GM19238 (cell line): ENCODE data around the gene TBCB.
A peak's percentile ranks its signal among the peaks of the same experiment; 100 is the strongest.
"Not testable (repeated sequence)": the region's sequence is repeated elsewhere in the genome, so short reads cannot be mapped to it uniquely, and the experiment has no call there.

Experiments used
- DNase-seq: peaks from one replicate; pipeline ENCODE4 v3.0.0; 2011; ENCODE audit warnings: low spot score; ENCODE audit not compliant: insufficient read length

The TBCB gene, protein sequence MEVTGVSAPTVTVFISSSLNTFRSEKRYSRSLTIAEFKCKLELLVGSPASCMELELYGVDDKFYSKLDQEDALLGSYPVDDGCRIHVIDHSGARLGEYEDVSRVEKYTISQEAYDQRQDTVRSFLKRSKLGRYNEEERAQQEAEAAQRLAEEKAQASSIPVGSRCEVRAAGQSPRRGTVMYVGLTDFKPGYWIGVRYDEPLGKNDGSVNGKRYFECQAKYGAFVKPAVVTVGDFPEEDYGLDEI

DNA sequence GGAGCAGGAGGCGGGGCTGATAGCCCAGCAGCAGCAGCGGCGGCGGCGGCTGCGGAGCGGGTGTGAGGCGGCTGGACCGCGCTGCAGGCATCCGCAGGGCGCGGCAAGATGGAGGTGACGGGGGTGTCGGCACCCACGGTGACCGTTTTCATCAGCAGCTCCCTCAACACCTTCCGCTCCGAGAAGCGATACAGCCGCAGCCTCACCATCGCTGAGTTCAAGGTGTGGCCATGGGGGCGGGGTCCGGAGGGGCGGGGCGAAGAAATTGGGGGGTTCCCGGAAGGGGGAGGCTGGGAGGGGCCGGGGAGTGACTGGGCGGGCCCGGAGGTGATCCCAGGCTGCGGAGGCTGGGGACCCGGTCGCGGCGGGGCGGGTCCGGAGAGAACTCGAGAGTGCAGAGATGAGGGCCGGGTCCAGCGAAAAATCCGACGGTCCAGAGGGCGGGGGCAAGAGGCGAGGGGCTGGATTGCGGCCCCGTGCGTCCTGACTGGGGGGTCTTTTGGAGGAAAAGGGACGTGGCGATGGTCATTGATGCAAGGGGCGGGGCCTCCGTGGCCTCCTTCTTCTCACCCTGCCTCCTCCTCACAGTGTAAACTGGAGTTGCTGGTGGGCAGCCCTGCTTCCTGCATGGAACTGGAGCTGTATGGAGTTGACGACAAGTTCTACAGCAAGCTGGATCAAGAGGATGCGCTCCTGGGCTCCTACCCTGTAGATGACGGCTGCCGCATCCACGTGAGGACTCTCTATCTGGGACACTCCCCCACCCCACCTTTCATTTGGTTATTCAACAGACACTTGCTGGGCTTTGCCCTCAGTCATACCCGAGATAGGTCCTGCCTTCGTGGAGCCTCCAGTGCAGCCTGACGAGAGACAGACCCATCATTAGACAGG lies at the start of gene TBCB:
TSS of gene TBCB (plus strand) at position 16 of the 891 bp plus-strand sequence. CDS start at position 109, 93 bp downstream.
- DNase-seq, result peak; percentile 85

DNA sequence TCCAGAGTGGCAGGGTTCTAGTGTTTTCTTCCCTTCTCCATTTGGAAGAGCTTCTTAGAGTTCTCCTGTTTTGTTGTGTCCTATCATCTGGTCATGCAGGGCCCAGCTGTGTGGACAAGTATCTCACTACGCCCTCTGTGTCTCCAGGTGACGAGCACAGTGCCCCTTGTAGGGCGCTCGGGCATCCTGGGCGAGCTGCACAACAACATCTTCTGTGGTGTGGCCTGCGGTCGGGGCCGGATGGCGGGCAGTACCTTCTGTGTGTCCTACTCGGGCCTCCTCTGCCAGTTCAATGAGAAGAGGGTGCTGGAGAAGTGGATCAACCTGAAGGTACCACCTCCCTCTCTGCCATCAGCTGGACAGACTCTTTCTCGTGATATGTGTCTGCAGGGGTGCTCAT lies 47.6 kb upstream of the TBCB start:
- DNase-seq, result no peak

DNA sequence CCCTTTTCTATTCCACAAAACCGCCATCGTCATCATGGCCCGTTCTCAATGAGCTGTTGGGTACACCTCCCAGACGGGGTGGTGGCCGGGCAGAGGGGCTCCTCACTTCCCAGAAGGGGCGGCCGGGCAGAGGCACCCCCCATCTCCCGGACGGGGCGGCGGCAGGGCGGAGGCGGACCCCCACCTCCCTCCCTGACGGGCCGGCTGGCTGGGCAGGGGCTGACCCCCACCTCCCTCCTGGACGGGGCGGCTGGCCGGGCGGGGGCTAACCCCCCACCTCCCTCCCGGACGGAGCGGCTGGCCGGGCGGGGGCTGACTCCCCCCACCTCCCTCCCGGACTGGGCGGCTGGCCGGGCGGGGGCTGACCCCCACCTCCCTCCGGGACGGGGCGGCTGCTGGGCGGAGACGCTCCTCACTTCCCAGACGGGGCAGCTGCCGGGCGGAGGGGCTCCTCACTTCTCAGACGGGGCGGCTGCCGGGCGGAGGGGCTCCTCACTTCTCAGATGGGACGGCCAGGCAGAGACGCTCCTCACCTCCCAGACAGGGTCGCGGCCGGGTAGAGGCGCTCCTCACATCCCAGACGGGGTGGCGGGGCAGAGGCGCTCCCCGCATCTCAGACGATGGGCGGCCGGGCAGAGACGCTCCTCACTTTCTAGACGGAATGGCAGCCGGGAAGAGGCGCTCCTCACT lies 46.3 kb upstream of the TBCB start:
- DNase-seq, result not testable (repeated sequence)

DNA sequence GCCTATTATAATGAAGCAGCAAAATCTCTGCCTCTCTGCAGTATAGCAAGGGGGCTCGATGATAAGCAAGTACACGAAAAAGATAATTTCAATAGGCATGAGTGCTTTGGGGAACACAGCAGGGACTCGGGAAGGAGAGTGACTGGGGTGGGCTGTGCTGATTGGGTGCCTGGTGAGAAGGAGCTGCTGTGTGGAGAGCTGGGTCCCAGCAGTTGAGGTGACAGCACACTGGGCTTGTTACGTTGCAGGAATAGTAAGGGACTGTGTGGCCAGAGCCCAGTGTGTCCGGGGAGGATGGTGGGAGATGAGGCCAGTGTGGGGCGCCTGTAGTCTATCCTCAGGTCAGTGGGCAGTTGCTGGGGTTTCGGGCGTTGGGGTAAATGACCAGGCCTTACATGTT lies 43.2 kb upstream of the TBCB start:
- DNase-seq, result no peak

DNA sequence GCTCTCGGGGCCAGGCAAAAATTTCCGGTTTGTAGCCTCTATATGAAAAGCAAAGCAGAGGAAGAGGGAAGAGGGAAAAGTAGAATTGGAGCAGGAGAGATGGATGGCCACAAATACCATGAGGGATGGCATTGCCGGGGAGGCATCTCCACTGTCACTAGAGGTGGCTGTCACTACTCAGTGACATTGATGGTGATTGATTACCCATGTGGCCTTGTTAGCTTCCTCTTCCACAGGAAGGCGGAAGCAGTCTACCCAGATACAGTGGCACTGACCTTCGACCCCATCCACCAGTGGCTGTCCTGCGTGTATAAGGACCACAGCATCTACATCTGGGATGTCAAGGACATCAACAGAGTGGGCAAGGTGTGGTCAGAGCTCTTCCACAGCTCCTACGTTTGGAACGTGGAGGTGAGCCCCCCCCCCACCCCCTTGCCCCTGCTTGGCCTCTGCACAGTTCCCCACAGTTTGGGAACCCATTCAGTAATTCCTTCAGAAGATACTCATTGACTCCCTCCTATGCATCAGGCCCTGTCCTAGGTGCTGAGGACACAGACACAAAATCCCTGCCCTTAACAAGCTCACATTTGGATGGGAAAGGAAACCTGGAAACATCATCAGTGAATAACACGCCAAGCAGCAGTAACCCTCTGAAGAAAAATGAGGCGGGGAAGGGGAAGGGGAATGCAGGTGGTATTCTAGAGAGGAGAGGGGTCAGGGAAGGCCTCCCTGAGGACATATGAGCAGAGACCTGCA lies 42.0 kb upstream of the TBCB start:
- no peak for DNase-seq

DNA sequence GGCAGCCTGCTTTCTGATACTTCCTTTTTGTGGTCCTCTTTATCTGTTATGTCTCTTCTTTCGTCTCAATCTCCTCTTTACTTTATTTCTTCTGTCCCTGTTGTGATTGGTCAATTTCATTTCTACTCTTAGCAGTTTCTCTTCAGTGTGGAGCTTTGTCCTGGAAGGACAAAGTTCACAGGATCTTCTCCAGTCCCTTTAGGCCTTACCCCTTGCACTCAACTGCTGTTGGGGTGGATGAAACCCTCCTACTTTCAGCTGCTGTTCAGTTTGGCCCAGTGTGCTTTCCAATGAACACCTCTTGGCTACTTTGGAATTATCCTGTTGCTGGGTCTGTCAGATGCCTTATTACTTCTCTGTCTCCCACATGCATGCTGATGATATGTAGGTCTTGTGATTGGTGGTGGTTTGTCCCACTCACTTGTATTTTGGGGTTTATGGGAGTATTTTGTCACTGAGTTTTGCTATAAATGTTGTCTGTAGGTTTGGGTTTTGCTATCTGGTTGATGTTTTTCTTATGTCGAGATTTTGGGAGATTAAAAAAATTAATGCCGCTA lies 35.8 kb upstream of the TBCB start:
- DNase-seq, result no peak

DNA sequence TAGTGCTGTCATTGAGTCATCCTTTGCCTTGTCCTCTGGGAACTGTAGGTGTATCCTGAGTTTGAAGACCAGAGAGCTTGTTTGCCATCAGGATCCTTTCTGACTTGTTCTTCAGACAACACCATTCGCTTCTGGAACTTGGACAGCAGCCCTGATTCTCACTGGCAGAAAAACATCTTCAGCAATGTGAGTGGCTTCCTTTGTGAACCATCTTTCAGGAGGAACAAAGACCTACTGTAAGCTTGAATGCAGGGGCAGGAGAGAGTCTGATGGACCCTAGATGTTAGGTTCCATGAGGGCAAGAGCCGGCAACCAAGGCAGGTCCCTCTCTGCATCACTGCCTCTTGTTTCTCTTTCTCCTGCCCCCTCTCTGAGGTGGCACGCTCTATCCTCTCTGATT lies 33.9 kb upstream of the TBCB start:
- no peak for DNase-seq

DNA sequence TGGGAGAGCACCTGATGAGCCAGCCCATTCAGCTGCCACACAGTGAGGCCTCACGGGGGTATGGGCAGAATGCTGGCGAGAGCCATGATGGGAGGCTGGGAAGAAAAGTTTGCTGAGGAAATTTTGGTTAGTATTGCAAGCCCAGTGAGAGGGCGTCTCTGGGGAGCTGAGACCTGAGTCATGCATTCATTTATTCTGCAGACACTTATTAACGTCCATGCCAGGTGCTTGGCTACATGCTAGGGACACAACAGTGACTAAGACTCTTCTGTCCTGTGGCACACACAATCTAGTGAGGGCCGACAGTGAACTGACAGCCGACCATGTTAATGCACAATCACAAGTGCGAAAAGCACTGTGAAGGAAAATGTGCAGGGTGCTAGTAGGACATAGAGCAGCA lies 33.4 kb upstream of the TBCB start:
- DNase-seq, result no peak

DNA sequence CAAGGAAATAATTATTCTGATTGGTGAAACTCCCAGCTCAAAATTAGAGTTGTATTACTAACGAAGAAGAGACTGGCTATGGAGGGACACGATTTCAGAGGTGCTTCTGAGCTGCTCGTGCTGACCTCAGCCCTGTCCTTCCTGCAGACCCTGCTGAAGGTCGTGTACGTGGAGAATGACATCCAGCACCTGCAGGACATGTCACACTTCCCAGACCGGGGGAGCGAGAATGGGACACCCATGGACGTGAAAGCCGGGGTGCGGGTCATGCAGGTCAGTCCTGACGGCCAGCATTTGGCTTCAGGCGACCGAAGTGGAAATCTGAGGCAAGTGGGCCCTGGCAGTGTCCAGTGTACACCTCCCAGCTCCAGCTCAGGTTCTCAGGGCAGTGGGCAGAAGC lies 32.4 kb upstream of the TBCB start:
- DNase-seq, result no peak

DNA sequence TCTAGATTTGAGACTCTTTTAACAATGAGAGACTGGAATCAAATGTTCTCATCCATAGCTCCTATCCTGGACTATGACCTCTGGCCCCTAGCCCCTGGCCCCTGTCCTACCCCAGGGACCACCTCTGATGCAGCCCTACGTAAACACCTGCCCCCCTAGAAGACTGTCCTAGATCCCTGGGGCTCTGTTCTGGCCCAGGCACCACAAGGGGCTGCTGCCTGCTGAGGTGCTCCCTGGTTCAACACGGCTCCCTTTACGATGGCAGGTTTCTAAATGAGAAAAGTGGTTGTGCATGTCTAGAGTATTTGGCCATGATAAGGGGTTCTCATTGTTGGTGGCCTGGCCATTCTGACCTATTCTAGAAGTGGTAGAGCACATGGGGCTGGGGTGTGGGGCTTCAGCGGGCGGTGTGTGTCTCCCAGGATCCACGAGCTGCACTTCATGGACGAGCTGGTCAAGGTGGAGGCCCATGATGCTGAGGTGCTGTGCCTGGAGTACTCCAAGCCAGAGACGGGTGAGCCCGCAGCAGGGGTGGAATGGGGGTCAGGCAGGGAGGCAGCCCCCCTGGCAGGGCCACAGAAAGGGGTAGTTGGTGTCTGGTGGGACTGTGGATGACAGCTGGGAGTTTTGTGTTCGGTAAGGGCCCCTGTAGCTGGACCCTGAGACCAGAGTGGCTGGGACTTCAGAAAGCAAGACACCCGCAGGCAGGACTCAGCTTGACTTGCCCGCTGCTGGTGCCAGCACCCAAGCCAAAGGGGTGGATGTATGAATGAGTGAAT lies 30.8 kb upstream of the TBCB start:
- DNase-seq, result no peak

DNA sequence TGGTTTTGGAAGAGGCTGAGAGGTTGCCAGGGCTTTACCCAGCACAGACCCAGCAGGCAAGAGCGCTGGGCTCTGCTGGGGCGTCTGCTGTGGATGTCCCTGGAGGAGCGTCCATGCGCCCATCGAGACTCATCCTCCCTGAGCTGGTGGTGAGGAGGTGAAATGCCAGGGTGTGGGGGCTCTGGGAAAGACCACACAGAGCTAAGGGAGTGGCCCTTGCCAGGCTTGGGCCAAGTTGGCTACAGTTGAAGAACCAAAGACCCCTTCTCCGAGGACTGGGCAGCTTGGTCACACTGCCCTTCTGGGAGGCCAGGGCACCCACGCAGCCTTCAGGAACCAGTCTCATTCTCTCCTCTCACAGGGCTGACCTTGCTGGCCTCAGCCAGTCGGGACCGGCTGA lies 28.9 kb upstream of the TBCB start:
- DNase-seq, result no peak

DNA sequence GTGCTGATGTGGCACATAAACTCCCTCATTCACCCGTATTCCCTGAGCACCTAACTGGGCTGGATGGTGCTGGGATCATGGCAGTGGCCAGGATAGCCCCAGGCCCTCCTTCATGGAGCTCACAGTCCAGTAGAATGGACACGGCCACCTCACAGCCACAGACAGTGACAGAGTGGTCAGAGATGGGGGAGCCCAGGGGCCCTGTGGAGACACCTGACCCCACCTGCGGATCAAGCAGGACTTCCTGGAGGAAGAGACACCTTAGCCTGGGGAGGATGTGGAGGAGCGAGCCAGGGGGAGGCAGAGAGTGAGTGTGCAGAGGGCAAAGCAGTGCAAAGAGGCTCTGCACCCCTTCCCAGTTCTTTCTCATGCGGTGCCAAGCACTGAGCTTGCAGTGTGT lies 25.4 kb upstream of the TBCB start:
- no peak for DNase-seq

DNA sequence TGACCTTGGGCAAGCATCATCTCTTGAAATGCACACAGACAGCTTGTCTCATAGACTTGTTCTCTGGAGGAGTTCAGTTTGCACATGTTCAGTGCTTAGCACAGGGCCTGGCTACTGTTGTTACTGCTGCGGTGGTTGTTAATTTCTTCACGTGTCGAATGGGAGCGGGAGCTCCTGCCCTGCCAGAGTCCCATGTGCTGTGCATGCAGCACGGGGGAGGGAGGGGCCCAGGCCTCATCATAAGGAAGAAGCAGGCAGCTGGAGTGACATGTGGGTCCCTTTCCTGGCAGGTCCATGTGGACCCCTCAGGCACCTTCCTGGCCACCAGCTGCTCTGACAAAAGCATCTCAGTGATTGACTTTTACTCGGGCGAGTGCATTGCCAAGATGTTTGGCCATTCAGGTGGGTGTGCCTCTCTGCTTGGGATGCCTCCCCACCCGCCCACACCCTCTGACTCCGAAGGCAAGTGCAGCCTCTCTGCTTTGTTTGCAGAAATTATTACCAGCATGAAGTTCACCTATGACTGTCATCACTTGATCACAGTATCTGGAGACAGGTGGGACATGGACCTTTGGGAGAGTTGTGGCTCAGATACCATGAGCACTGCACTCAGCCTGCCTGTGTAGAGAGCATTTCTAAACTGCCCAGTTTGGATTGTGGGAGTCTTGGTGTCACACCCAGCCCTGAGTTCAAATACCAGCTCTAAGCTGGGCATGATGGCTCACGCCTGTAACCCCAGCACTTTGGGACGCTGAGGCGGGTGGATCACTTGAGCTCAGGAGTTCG lies 24.2 kb upstream of the TBCB start:
- DNase-seq, result no peak

DNA sequence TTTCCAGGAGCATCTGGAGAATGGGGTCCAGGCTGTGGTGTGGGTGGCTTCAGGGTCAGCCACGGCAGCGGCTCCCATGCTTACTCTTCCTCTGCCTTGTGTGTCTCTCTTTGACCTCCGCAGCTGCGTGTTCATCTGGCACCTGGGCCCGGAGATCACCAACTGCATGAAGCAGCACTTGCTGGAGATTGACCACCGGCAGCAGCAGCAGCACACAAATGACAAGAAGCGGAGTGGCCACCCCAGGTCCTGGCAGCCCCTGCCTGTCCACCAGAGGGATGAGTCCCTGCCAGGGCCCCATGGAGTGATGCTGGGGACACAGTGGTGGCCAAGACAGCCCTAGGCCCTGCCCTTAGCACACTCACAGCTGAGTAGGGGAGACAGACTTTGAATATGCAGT lies 22.7 kb upstream of the TBCB start:
- no peak for DNase-seq

DNA sequence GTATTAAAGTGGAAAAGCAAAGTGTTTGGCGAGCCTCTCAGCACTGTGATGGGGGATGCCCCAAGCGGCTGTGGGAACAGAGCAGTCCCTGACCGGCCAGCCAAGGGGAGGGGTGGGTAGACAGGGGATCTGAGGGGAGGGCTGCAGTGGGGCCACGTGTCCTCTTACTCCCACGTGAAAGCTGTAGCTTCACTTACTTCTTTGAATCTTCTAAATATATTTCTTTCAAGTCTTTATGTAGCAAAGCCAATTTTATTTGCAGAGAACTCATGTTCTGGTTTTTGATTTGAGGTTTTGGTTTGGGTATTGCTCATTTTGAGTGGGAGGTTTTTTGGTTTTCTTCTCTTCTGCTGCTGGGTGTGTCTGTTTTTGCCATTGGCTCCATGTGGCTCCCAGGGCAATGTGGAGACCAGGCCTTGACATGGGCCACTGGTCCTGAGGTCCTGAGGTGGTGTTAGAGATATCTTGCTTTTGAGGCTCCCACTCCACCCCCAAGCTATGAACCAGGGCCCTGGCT lies 22.1 kb upstream of the TBCB start:
- DNase-seq, result no peak

DNA sequence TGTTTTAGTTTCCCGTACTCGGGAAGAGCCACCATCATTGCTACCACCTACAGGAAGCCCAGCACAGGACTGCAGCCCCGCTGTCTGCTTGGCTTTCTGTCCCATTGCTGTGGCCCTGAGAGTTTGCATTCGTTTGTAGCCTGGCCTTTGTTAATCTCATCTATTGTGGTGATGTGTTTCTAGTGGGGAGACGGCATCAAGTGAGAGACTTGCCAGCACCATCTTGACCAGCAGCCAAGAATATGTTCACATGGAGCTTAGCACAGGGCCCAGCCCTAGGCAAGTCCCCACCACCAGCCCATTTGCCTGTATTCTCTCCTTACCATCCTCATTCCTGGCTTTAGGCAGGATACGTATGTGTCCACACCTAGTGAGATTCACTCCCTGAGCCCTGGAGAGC lies 21.6 kb upstream of the TBCB start:
- no peak for DNase-seq

DNA sequence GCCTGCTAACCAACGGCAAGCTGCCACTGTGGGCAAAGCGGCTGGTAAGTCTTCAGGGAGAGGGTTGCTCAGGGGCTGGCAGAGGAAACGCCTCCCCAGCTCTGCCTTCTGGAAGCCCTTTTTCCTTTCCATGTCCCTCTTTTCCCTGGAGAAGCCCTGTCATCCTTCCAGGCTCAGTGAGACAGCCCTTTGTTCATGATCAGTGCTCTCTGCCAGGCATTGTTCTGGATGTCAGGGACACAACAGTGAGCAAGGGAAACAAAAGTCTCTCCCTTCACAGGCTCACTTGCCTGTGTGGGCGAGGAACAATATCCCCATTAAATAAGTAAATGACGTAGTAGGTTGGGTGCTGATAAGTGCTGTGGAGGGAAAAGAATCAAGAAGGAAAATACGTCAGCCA lies 18.2 kb upstream of the TBCB start:
- DNase-seq, result no peak

DNA sequence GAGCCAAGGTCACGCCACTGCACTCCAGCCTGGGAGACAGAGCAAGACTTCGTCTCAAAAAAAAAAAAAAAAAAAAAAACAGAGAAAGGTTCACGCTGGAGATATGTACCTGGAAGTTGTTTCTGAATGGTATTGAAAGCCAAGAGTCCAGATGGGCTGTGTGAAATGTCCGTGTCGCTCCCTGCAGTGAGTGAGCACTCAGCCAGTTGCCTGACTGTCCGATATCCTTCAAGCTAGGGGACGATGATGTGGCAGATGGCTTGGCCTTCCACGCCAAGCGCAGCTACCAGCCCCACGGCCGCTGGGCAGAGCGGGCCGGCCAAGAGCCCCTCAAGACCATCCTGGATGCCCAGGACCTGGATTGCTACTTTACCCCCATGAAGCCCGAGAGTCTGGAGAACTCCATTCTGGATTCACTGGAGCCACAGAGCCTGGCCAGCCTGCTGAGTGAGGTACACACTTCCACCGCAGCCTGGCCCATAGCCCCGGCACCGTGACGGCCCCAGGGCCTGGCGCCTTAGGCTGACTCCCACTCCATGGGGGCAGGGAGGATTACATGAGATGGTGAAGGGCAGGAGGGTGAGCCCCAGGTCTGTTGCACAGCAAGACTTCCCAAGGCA lies 16.0 kb upstream of the TBCB start:
- DNase-seq, result no peak

DNA sequence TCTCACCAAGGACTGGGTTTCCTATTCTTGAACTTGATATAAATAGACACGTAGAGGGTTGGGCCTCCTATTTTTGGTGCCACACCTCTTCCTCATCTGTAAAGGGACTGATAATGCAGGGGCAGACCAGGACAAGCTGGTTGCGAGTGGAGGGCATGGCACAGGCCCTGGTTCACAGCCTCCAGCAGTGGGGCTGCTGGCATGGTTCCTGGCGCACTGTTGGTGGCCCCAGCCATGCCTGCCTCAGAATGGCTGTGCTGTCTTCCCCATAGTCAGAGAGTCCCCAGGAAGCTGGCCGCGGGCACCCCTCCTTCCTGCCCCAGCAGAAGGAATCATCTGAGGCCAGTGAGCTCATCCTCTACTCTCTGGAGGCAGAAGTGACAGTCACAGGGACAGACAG lies 14.8 kb upstream of the TBCB start:
- no peak for DNase-seq
